Body of pancreas (tissue), 4 donors: ENCODE results near the gene CCDC90B. TPM values are rescaled to one million over a fixed set of nuclear protein-coding genes. Genes with fewer than 3 reads are reported as not detected.
"Not testable (repeated sequence)": the region's sequence is repeated elsewhere in the genome, so short reads cannot be mapped to it uniquely, and the experiment has no call there.

Experiments used
- ATAC-seq: fragments of 150-250 bp; one replicate; pipeline ENCODE4 v1.9.1; 2016
- DNase-seq, 4 donors: peaks; one replicate each; pipeline ENCODE4 v3.0.0-alpha.2; 2019
- H3K27ac ChIP-seq, 4 donors: fragments of 200-600 bp; sonication (generic); 1 replicate in 3 of 4; 2 replicates in 1 of 4; pipeline versions ENCODE4 v1.5.1 to v1.6.1; 2016 to 2019; ENCODE audit warnings: mild to moderate bottlenecking in 1 of 4, mixed read lengths in 1 of 4, moderate library complexity in 1 of 4
- H3K27me3 ChIP-seq, 2 donors: fragments of 200-600 bp; sonication (generic); one replicate each; pipeline ENCODE4 v1.6.0; 2016; ENCODE audit warnings: mild to moderate bottlenecking in 1 of 2
- H3K36me3 ChIP-seq, 2 donors: fragments of 200-600 bp; sonication (generic); replicated peaks in 1 of 2; 2 replicates each; pipeline ENCODE4 v1.5.1; 2016; ENCODE audit warnings: low read depth in 2 of 2; ENCODE audit not compliant: insufficient read depth in 1 of 2
- H3K4me1 ChIP-seq: fragments of 200-600 bp; sonication (generic); one replicate; pipeline ENCODE4 v1.6.0; 2016
- H3K4me3 ChIP-seq, 2 donors: fragments of 200-600 bp; sonication (generic); 1 replicate in 1 of 2; 2 replicates in 1 of 2; pipeline ENCODE4 v1.5.1; 2016 to 2019
- H3K9me3 ChIP-seq, 3 donors: fragments of 200-600 bp; sonication (generic); 1 replicate in 2 of 3; 2 replicates in 1 of 3; pipeline ENCODE4 v1.5.1; 2016
- POLR2A ChIP-seq, 3 donors: fragments of 450-650 bp; IDR thresholded peaks; one replicate each; pipeline ENCODE4 v1.6.1; 2016; ENCODE audit warnings: antibody characterized with exemption in 3 of 3, mild to moderate bottlenecking in 2 of 3
- WGBS, 2 donors: methylation state at CpG; one replicate each; pipeline ENCODE4 v1.1.5; 2017; 5-methylcytosine and 5-hydroxymethylcytosine counted together
- intact Hi-C: fragments of 100-400 bp; cut with DNase I; formaldehyde crosslinking; loops from one replicate; pipeline ENCODE4 v1.15.1; 2023
- total RNA-seq, 2 donors: library from RNA; depleted of rRNA; stranded (reverse); fragments of >200 nt; gene quantifications; one replicate each; pipeline ENCODE4 v1.1.0, GENCODE V29; 2016
- TF ChIP-seq, protein P1 (sequence below), 7 experiments: fragments of 450-650 bp in 4 of 7; fragments of 200-600 bp in 3 of 7; sonication (generic) in 3 of 7; IDR thresholded peaks; one replicate each; pipeline ENCODE4 v1.5.1; 2016 to 2019; ENCODE audit warnings: antibody characterized with exemption in 7 of 7

Gene CCDC90B
- total RNA-seq, 2 donors from 2014 or later: 7.3 to 43.6 TPM

DNA sequence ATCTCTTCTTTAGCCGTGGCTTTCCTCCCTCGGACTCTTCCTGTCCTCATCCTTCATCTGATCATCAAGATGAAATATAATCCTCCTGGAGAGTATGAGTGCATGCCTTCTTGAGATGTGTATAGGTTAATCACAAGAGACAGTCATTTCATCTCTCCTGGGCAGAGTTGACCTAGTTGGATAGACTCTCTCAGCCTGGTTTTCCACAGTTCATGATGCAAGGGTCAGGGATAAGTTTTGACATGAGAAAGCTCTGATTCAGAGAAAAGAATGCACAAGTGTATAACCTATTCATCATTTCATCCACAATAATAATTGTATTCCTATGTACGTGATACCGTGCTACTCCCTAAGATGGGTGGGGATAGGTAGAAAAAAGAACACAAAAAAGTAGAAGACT, 33.2 kb upstream of the CCDC90B start:
- Histone ChIP-seq H3K27ac (no peak overlapping the region), H3K4me3 (no peak overlapping the region), H3K27me3 (no peaks in the 10 kb centered on the region), H3K4me1 (peaks cover 12% of the 10 kb centered on the region), H3K36me3 (no peaks in the 10 kb centered on the region), H3K9me3 (no peaks in the 10 kb centered on the region)
- WGBS, 2 donors: 46 to 47% methylated on average over 4 of the region's 4 CpGs
- TF ChIP-seq, protein P1, sequence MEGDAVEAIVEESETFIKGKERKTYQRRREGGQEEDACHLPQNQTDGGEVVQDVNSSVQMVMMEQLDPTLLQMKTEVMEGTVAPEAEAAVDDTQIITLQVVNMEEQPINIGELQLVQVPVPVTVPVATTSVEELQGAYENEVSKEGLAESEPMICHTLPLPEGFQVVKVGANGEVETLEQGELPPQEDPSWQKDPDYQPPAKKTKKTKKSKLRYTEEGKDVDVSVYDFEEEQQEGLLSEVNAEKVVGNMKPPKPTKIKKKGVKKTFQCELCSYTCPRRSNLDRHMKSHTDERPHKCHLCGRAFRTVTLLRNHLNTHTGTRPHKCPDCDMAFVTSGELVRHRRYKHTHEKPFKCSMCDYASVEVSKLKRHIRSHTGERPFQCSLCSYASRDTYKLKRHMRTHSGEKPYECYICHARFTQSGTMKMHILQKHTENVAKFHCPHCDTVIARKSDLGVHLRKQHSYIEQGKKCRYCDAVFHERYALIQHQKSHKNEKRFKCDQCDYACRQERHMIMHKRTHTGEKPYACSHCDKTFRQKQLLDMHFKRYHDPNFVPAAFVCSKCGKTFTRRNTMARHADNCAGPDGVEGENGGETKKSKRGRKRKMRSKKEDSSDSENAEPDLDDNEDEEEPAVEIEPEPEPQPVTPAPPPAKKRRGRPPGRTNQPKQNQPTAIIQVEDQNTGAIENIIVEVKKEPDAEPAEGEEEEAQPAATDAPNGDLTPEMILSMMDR (IDR thresholded peaks at IDR 0.05): no peak
- intact Hi-C loops: no loop called here
- ATAC-seq (no peak), DNase-seq (no peak)

- H3K4me1 ChIP-seq: peaks cover 12% of the 10 kb centered on the region
- H3K27ac ChIP-seq: peak overlapping the region in 1 of 4 donors; percentile 11
- 53 to 82% methylated on average over 1 of the region's 1 CpG for WGBS, 2 donors
- no peaks in the 10 kb centered on the region for H3K27me3 ChIP-seq
- H3K4me3 ChIP-seq: no peak overlapping the region
- ATAC-seq (no peak), DNase-seq (no peak)
- intact Hi-C loops: no loop called here
- no peak for TF ChIP-seq POLR2A (IDR thresholded peaks at IDR 0.05)
- TF ChIP-seq, protein P1 (IDR thresholded peaks at IDR 0.05): no peak
- H3K9me3 ChIP-seq: no peaks in the 10 kb centered on the region
- H3K36me3 ChIP-seq: no peaks in the 10 kb centered on the region
These were observed 32.8 kb upstream of the CCDC90B start for GRCh38 chr11:83318931-83319330.

GRCh38 chr11:83317757-83318690, 31.9 kb upstream of the CCDC90B start:
- ATAC-seq: no peak
- H3K9me3 ChIP-seq: no peaks in the 10 kb centered on the region
- 65 to 67% methylated on average over 8 of the region's 8 CpGs for WGBS, 2 donors
- no peaks in the 10 kb centered on the region for H3K27me3 ChIP-seq
- TF ChIP-seq, protein P1 (IDR thresholded peaks at IDR 0.05): no peak
- TF ChIP-seq POLR2A (IDR thresholded peaks at IDR 0.05): no peak
- no peak overlapping the region for H3K4me3 ChIP-seq
- peaks cover 12% of the 10 kb centered on the region for H3K4me1 ChIP-seq
- H3K27ac ChIP-seq: peak overlapping the region in 1 of 4 donors; percentile 11
- DNase-seq: peak in 2 of 4 donors; percentile 6 to 34
- no peaks in the 10 kb centered on the region for H3K36me3 ChIP-seq
- intact Hi-C loops: no loop called here

DNA sequence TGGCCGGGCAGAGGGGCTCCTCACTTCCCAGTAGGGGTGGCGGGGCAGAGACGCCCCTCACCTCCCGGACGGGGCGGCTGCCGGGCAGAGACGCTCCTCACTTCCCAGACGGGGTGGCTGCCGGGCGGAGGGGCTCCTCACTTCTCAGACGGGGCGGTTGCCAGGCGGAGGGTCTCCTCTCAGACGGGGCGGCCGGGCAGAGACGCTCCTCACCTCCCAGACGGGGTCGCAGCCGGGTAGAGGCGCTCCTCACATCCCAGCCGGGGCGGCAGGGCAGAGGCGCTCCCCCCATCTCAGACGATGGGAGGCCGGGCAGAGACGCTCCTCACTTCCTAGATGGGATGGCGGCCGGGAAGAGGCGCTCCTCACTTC, 30.7 kb upstream of the CCDC90B start:
- H3K27me3 ChIP-seq, ATAC-seq, intact Hi-C loops, H3K4me3 ChIP-seq, H3K9me3 ChIP-seq, H3K27ac ChIP-seq, H3K36me3 ChIP-seq, DNase-seq: not testable (repeated sequence)
- peaks cover 12% of the 10 kb centered on the region for H3K4me1 ChIP-seq
- WGBS, 2 donors: 96 to 97% methylated on average over 7 to 27 of the region's 31 CpGs

- H3K36me3 ChIP-seq, intact Hi-C loops, H3K27ac ChIP-seq, H3K9me3 ChIP-seq, DNase-seq, ATAC-seq, H3K27me3 ChIP-seq, H3K4me3 ChIP-seq: not testable (repeated sequence)
- 86% methylated on average over 55 of the region's 59 CpGs; no CpG with 5 or more reads in 1 of the 2 donors for WGBS, 2 donors
- peaks cover 12% of the 10 kb centered on the region for H3K4me1 ChIP-seq
These were observed 30.2 kb upstream of the CCDC90B start for GRCh38 chr11:83316143-83316896.
